H1 (cell line): ENCODE data around the gene LRRC28.

Experiments
- CHD2 ChIP-seq: IDR thresholded peaks from 2 replicates; pipeline ENCODE4 v1.6.1; 2012; ENCODE audit warnings: low read length, improper control_type of control experiment
- EP300 ChIP-seq, 2 experiments: IDR thresholded peaks; 1 replicate in 1 of 2; 2 replicates in 1 of 2; pipeline ENCODE4 v1.6.1; 2011 to 2012; ENCODE audit warnings: low read depth in 2 of 2, low read length in 2 of 2, mild to moderate bottlenecking in 2 of 2, borderline replicate concordance in 1 of 2, inconsistent platforms in 1 of 2, moderate library complexity in 1 of 2
- FOSL1 ChIP-seq: IDR thresholded peaks from 2 replicates; pipeline ENCODE4 v1.6.1; 2011; ENCODE audit warnings: mild to moderate bottlenecking, low read depth, low read length, moderate library complexity; ENCODE audit not compliant: insufficient read depth
- GABPA ChIP-seq: IDR thresholded peaks from 2 replicates; pipeline ENCODE4 v1.6.1; 2011; ENCODE audit warnings: mild to moderate bottlenecking, low read length, moderate library complexity, borderline replicate concordance; ENCODE audit not compliant: insufficient read depth
- POLR2A ChIP-seq, 2 experiments: IDR thresholded peaks; 1 replicate in 1 of 2; 2 replicates in 1 of 2; pipeline ENCODE4 v1.6.1; 2011; ENCODE audit warnings: low read depth in 2 of 2, low read length in 2 of 2, mild to moderate bottlenecking in 2 of 2; ENCODE audit errors: control extremely low read depth in 1 of 2
- RFX5 ChIP-seq: IDR thresholded peaks from 2 replicates; pipeline ENCODE4 v1.6.1; 2011; ENCODE audit warnings: low read depth, low read length, improper control_type of control experiment, borderline replicate concordance
- SP1 ChIP-seq: IDR thresholded peaks from 2 replicates; pipeline ENCODE4 v1.6.1; 2011; ENCODE audit warnings: low read depth, low read length
- SRF ChIP-seq: IDR thresholded peaks from 2 replicates; pipeline ENCODE4 v1.6.1; 2011; ENCODE audit warnings: mild to moderate bottlenecking, low read depth, low read length, moderate library complexity
- YY1 ChIP-seq: IDR thresholded peaks from 2 replicates; pipeline ENCODE4 v1.6.1; 2011; ENCODE audit warnings: low read depth, mild to moderate bottlenecking, low read length
- ZNF274 ChIP-seq: IDR thresholded peaks from 2 replicates; pipeline ENCODE4 v1.7.0; 2012; ENCODE audit warnings: low read length, borderline replicate concordance; ENCODE audit errors: extremely low read depth
- TF ChIP-seq, protein P1 (sequence below), 3 experiments: IDR thresholded peaks; 1 replicate in 2 of 3; 2 replicates in 1 of 3; pipeline versions ENCODE4 v1.5.1 to v1.6.1; 2011; ENCODE audit warnings: low read length in 3 of 3, mild to moderate bottlenecking in 3 of 3, inconsistent platforms in 2 of 3, low read depth in 1 of 3, moderate library complexity in 1 of 3; ENCODE audit not compliant: insufficient read depth in 1 of 3; ENCODE audit errors: control extremely low read depth in 1 of 3
- TF ChIP-seq, protein P2 (sequence below): IDR thresholded peaks from 2 replicates; pipeline ENCODE4 v1.6.1; 2012; ENCODE audit warnings: inconsistent platforms

DNA sequence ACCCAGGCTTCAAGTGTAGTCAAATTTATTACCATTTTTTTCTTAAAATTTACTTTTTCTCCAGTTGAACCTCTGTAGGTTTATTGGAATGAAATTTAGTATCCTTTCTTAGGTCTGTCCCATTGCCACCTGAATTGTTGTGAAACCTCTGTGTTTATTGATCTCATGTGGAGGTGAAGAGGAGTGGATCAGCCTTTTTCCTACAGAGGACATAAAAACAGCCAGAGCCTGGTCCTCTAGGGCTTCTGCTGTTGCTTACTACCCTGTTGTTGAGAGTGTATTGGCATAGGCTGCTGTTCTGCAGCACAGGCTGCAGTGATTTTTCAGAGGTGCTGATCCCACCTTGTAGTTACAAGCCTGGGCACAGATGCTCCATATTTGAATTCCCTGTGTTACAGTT is 44.6 kb downstream of the LRRC28 start:
- no peak for TF ChIP-seq POLR2A (IDR thresholded peaks at IDR 0.05; ENCODE audit: control extremely low read depth in 1 of 2, low read depth in 2 of 2, low read length in 2 of 2)
- no peak for TF ChIP-seq EP300 (IDR thresholded peaks at IDR 0.05; ENCODE audit: borderline replicate concordance in 1 of 2, low read depth in 2 of 2, low read length in 2 of 2)
- TF ChIP-seq CHD2: no peak
- TF ChIP-seq, protein P1, sequence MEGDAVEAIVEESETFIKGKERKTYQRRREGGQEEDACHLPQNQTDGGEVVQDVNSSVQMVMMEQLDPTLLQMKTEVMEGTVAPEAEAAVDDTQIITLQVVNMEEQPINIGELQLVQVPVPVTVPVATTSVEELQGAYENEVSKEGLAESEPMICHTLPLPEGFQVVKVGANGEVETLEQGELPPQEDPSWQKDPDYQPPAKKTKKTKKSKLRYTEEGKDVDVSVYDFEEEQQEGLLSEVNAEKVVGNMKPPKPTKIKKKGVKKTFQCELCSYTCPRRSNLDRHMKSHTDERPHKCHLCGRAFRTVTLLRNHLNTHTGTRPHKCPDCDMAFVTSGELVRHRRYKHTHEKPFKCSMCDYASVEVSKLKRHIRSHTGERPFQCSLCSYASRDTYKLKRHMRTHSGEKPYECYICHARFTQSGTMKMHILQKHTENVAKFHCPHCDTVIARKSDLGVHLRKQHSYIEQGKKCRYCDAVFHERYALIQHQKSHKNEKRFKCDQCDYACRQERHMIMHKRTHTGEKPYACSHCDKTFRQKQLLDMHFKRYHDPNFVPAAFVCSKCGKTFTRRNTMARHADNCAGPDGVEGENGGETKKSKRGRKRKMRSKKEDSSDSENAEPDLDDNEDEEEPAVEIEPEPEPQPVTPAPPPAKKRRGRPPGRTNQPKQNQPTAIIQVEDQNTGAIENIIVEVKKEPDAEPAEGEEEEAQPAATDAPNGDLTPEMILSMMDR (IDR thresholded peaks at IDR 0.05; ENCODE audit: control extremely low read depth in 1 of 3, insufficient read depth in 1 of 3, low read depth in 1 of 3, low read length in 3 of 3): no peak
- TF ChIP-seq GABPA: no peak
- TF ChIP-seq SRF: no peak
- no peak for TF ChIP-seq ZNF274
- TF ChIP-seq, protein P2, sequence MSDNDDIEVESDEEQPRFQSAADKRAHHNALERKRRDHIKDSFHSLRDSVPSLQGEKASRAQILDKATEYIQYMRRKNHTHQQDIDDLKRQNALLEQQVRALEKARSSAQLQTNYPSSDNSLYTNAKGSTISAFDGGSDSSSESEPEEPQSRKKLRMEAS: no peak
- TF ChIP-seq FOSL1: no peak
- TF ChIP-seq SP1: no peak
- no peak for TF ChIP-seq YY1
- no peak for TF ChIP-seq RFX5
